Esophagus squamous epithelium (tissue), 4 donors: ENCODE data around the gene PHF3.

Experiments used
- POLR2A ChIP-seq, 4 donors: fragments of 450-650 bp; IDR thresholded peaks; one replicate each; pipeline ENCODE4 v1.6.1; 2017; ENCODE audit warnings: antibody characterized with exemption in 4 of 4, mild to moderate bottlenecking in 4 of 4, moderate library complexity in 3 of 4
- TF ChIP-seq, protein P1 (sequence below), 6 experiments: fragments of 450-650 bp in 4 of 6; fragments of 200-600 bp in 2 of 6; sonication (generic) in 2 of 6; IDR thresholded peaks; one replicate each; pipeline ENCODE4 v1.5.1; 2016 to 2019; ENCODE audit warnings: antibody characterized with exemption in 6 of 6, mild to moderate bottlenecking in 4 of 6, moderate library complexity in 4 of 6

DNA sequence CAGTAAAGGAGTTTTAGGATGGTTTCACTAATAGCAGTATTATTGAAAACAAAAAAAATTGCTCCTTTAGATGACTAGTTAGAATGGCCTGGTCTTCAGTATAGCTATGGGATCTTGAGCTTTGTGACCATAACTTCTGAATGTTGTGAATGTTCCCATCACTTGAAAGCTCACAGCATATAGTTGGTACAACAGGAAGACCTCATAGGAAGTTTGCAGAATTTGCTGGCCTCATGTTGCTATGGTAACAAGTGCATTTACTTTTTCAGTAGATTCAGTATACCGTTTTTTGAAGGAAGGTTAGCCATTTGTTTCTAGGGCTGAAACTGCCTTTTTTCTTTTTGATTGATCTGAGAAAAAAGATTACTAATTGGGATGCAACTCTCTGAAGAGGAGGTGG lies 8.3 kb downstream of the PHF3 start:
- TF ChIP-seq, protein P1, sequence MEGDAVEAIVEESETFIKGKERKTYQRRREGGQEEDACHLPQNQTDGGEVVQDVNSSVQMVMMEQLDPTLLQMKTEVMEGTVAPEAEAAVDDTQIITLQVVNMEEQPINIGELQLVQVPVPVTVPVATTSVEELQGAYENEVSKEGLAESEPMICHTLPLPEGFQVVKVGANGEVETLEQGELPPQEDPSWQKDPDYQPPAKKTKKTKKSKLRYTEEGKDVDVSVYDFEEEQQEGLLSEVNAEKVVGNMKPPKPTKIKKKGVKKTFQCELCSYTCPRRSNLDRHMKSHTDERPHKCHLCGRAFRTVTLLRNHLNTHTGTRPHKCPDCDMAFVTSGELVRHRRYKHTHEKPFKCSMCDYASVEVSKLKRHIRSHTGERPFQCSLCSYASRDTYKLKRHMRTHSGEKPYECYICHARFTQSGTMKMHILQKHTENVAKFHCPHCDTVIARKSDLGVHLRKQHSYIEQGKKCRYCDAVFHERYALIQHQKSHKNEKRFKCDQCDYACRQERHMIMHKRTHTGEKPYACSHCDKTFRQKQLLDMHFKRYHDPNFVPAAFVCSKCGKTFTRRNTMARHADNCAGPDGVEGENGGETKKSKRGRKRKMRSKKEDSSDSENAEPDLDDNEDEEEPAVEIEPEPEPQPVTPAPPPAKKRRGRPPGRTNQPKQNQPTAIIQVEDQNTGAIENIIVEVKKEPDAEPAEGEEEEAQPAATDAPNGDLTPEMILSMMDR (IDR thresholded peaks at IDR 0.05) = no peak
- no peak for TF ChIP-seq POLR2A (IDR thresholded peaks at IDR 0.05)
